Endothelial cell of umbilical vein (primary cell): ENCODE results near the gene CEP83. TPM values are rescaled to one million over a fixed set of nuclear protein-coding genes. Genes with fewer than 3 reads are reported as not detected.

Experiments used
- BruUV-seq: library from RNA; stranded (reverse); fragments of 400-500 nt; replicated peaks from 2 replicates; lab custom pipeline; 2021; lab: Mats Ljungman, UMichigan
- CTCF ChIA-PET: fragments of 300-600, 350-600 bp; sonication (Branson Sonifier 250); formaldehyde crosslinking; loops from one replicate; lab custom pipeline; 2021; ENCODE audit warnings: antibody characterized with exemption, inconsistent platforms; lab: Charles Lee
- POLR2A ChIA-PET: fragments of 300-600, 350-600 bp; sonication (Branson Sonifier 250); formaldehyde crosslinking; loops from one replicate; lab custom pipeline; 2021; ENCODE audit warnings: antibody characterized with exemption, inconsistent platforms; lab: Charles Lee
- DNase-seq: peaks from one replicate; pipeline ENCODE4 v3.0.0-alpha.2; 2011; ENCODE audit warnings: low read depth, low spot score
- FAIRE-seq: peaks from 2 replicates; lab custom pipeline; 2011; peaks lifted over from hg19 to GRCh38; lab: Jason Lieb, UNC
- H2AFZ ChIP-seq: 2 replicates; pipeline ENCODE4 v1.6.0; 2012; ENCODE audit warnings: low read depth, low read length, control low read depth, inconsistent platforms
- H3K27ac ChIP-seq: 2 replicates; pipeline ENCODE4 v1.5.1; 2011; ENCODE audit warnings: low read depth, mild to moderate bottlenecking, control low read depth, low read length, moderate library complexity; ENCODE audit not compliant: insufficient read depth
- H3K27me3 ChIP-seq, 2 experiments: 2 replicates each; pipeline versions ENCODE4 v1.6.0 to v1.6.1; 2011; ENCODE audit warnings: low read length in 2 of 2, mixed read lengths in 1 of 2; ENCODE audit not compliant: control insufficient read depth in 2 of 2, insufficient read depth in 2 of 2
- H3K36me3 ChIP-seq, 2 experiments: 2 replicates in 1 of 2; 3 replicates in 1 of 2; pipeline ENCODE4 v1.5.1; 2011; ENCODE audit warnings: low read length in 2 of 2, mild to moderate bottlenecking in 1 of 2, moderate library complexity in 1 of 2; ENCODE audit not compliant: control insufficient read depth in 2 of 2, insufficient read depth in 2 of 2; ENCODE audit errors: extremely low read depth in 1 of 2
- H3K4me1 ChIP-seq: 3 replicates; pipeline ENCODE4 v1.5.1; 2011; ENCODE audit warnings: mild to moderate bottlenecking, low read length; ENCODE audit not compliant: control insufficient read depth, insufficient read depth; ENCODE audit errors: extremely low read depth
- H3K4me2 ChIP-seq: 2 replicates; pipeline ENCODE4 v1.6.1; 2011; ENCODE audit warnings: low read length, control low read depth, mixed read lengths; ENCODE audit not compliant: insufficient read depth
- H3K4me3 ChIP-seq, 3 experiments: fragments of 200-600 bp in 1 of 3; sonication (generic), shearing (Covaris generic) in 1 of 3; replicated peaks in 1 of 3; 2 replicates each; pipeline ENCODE4 v1.5.1; 2011 to 2016; ENCODE audit warnings: control low read depth in 3 of 3, low read length in 3 of 3, mild to moderate bottlenecking in 2 of 3, inconsistent platforms in 1 of 3, low read depth in 1 of 3, moderate library complexity in 1 of 3; ENCODE audit not compliant: insufficient read depth in 1 of 3
- H3K79me2 ChIP-seq: 2 replicates; pipeline ENCODE4 v1.6.0; 2012; ENCODE audit warnings: low read length, inconsistent platforms; ENCODE audit not compliant: control insufficient read depth, insufficient read depth
- H3K9ac ChIP-seq: replicated peaks from 2 replicates; pipeline ENCODE3; 2011; ENCODE audit warnings: low read length, control low read depth; ENCODE audit not compliant: insufficient read depth; ENCODE audit errors: extremely low read depth
- H3K9me1 ChIP-seq: replicated peaks from 3 replicates; pipeline ENCODE4 v1.6.0; 2011; ENCODE audit warnings: mild to moderate bottlenecking, low read length; ENCODE audit not compliant: control insufficient read depth, insufficient read depth; ENCODE audit errors: extremely low read depth
- H3K9me3 ChIP-seq: replicated peaks from 2 replicates; pipeline ENCODE4 v1.5.1; 2012; ENCODE audit warnings: low read length, inconsistent platforms; ENCODE audit not compliant: control insufficient read depth, insufficient read depth
- H4K20me1 ChIP-seq: replicated peaks from 2 replicates; pipeline ENCODE3; 2011; ENCODE audit warnings: mild to moderate bottlenecking, low read length; ENCODE audit not compliant: control insufficient read depth, insufficient read depth; ENCODE audit errors: extremely low read depth
- CTCF ChIP-seq, 2 donors: IDR thresholded peaks; 1 replicate in 1 of 2; 2 replicates in 1 of 2; pipeline ENCODE4 v1.5.1; 2011; ENCODE audit warnings: low read length in 2 of 2, mild to moderate bottlenecking in 2 of 2, moderate library complexity in 2 of 2, control low read depth in 1 of 2, inconsistent platforms in 1 of 2, low read depth in 1 of 2; ENCODE audit not compliant: insufficient read depth in 1 of 2; ENCODE audit errors: extremely low read depth in 1 of 2
- EZH2 ChIP-seq: IDR thresholded peaks from 2 replicates; pipeline ENCODE4 v1.6.1; 2012; ENCODE audit warnings: borderline replicate concordance, low read depth, mild to moderate bottlenecking, moderate library complexity, low read length, inconsistent platforms; ENCODE audit not compliant: severe bottlenecking
- FOS ChIP-seq: IDR thresholded peaks from 2 replicates; pipeline ENCODE4 v1.6.1; 2011; ENCODE audit warnings: mild to moderate bottlenecking, low read length, moderate library complexity, borderline replicate concordance; ENCODE audit not compliant: insufficient read depth
- GATA2 ChIP-seq: IDR thresholded peaks from 2 replicates; pipeline ENCODE4 v1.7.0; 2011; ENCODE audit warnings: low read depth, mild to moderate bottlenecking, moderate library complexity, mixed read lengths, low read length; ENCODE audit not compliant: insufficient read length, insufficient read depth
- JUN ChIP-seq: IDR thresholded peaks from 2 replicates; pipeline ENCODE4 v1.6.1; 2011; ENCODE audit warnings: borderline replicate concordance, low read depth; ENCODE audit not compliant: insufficient read length, insufficient read depth
- MAX ChIP-seq: IDR thresholded peaks from 2 replicates; pipeline ENCODE4 v1.6.1; 2011; ENCODE audit not compliant: insufficient read depth, insufficient read length
- MYC ChIP-seq: IDR thresholded peaks from one replicate; pipeline ENCODE4 v1.6.1; 2011; ENCODE audit warnings: mild to moderate bottlenecking, low read depth, low read length
- POLR2A ChIP-seq: IDR thresholded peaks from 2 replicates; pipeline ENCODE4 v1.6.1; 2012; ENCODE audit warnings: low read depth, mild to moderate bottlenecking, control low read depth, low read length
- POLR2AphosphoS5 ChIP-seq: IDR thresholded peaks from 2 replicates; pipeline ENCODE4 v1.6.1; 2012; ENCODE audit warnings: low read depth, mild to moderate bottlenecking, control low read depth, low read length, moderate library complexity; ENCODE audit not compliant: insufficient read depth
- dilution Hi-C: fragments of 300-500 bp; cut with MboI; formaldehyde crosslinking; loops from one replicate; pipeline ENCODE4 v1.15.0; 2019; ENCODE audit warnings: low sequenced_read_pairs; ENCODE audit not compliant: extremely low pct_ligation_motif_present
- intact Hi-C: fragments of 100-400 bp; cut with micrococcal nuclease; formaldehyde crosslinking; loops from one replicate; pipeline ENCODE4 v1.10.0; 2022
- polyA plus RNA-seq, 4 experiments: library from polyadenylated mRNA; depleted of rRNA in 3 of 4; stranded (reverse) in 3 of 4; unstranded in 1 of 4; fragments of >200 nt; gene quantifications; 2 replicates each; pipeline versions ENCODE4 v1.2.1 to v1.2.3, GENCODE V29; 2011 to 2012; ENCODE audit warnings: missing spikeins in 1 of 4
- total RNA-seq: library from RNA; stranded (reverse); gene quantifications from 2 replicates; pipeline ENCODE4 v1.2.3, GENCODE V29; 2021

Gene CEP83
- total and polyA plus RNA-seq, 2 donors (not counting 3 experiments of a cell fraction or from before 2014, with no cell fraction given), result 2.9 to 15.3 TPM

- dilution Hi-C loops (no loop called here), intact Hi-C loops (no loop called here)
- Histone ChIP-seq H3K4me3 (no peak overlapping the region), H3K9me1 (no peaks in the 10 kb centered on the region), H3K4me2 (no peak overlapping the region), H4K20me1 (no peaks in the 10 kb centered on the region), H3K9me3 (no peaks in the 10 kb centered on the region), H3K9ac (no peak overlapping the region), H3K4me1 (peaks cover 9% of the 10 kb centered on the region), H3K79me2 (no peaks in the 10 kb centered on the region), H3K27me3 (no peaks in the 10 kb centered on the region), H3K36me3 (no peaks in the 10 kb centered on the region), H3K27ac (no peak overlapping the region), H2AFZ (no peak overlapping the region)
- BruUV-seq, result no TSS peak
- FAIRE-seq (no peak), DNase-seq (no peak)
- ChIA-PET CTCF (interaction anchor here (0.6 to 1.5 kb wide), 3 partner anchors 46 to 199 kb away, joined by 3 to 4 read pairs (median 3); no protein-coding TSS in a partner anchor), POLR2A (no interaction called here)
- TF ChIP-seq FOS (no peak), POLR2A (no peak), EZH2 (no peak), POLR2AphosphoS5 (no peak), MAX (no peak), MYC (no peak), JUN (no peak), GATA2 (no peak)
Observed at GRCh38 chr12:94333396-94333795, 126.3 kb downstream of the CEP83 start.

GRCh38 chr12:94329366-94329765 is 130.3 kb downstream of the CEP83 start:
- dilution Hi-C loops (no loop called here), intact Hi-C loops (loop anchor here (2.0 kb wide), 1 partner anchor 203 kb away; no protein-coding TSS in a partner anchor)
- no peak overlapping the region for H3K27ac ChIP-seq
- H2AFZ ChIP-seq, result no peak overlapping the region
- no peaks in the 10 kb centered on the region for H3K9me1 ChIP-seq
- H3K4me3 ChIP-seq, result no peak overlapping the region
- H3K27me3 ChIP-seq, result no peaks in the 10 kb centered on the region
- H3K9ac ChIP-seq, result no peak overlapping the region
- FAIRE-seq, result no peak
- TF ChIP-seq FOS (no peak), MAX (no peak), CTCF (IDR thresholded peaks at IDR 0.05; ENCODE audit: extremely low read depth in 1 of 2, insufficient read depth in 1 of 2, low read depth in 1 of 2, low read length in 2 of 2) (no peak), POLR2AphosphoS5 (no peak), MYC (no peak), POLR2A (no peak), EZH2 (no peak), JUN (no peak), GATA2 (no peak)
- H3K4me2 ChIP-seq, result no peak overlapping the region
- H3K9me3 ChIP-seq, result no peaks in the 10 kb centered on the region
- H3K79me2 ChIP-seq, result no peaks in the 10 kb centered on the region
- H4K20me1 ChIP-seq, result no peaks in the 10 kb centered on the region
- ChIA-PET CTCF (interaction anchor here (1.0 to 1.8 kb wide), 4 partner anchors 40 to 205 kb away, joined by 3 to 9 read pairs (median 6); no protein-coding TSS in a partner anchor), POLR2A (no interaction called here)
- no peaks in the 10 kb centered on the region for H3K36me3 ChIP-seq
- BruUV-seq, result no TSS peak
- no peak for DNase-seq
- H3K4me1 ChIP-seq, result no peaks in the 10 kb centered on the region
